HepG2 (cell line): ENCODE data around the gene LACTBL1. TPM values are rescaled to one million over a fixed set of nuclear protein-coding genes. Genes with fewer than 3 reads are reported as not detected.

Source experiments
- ATAC-seq: fragments of 200-7000 bp; cut with Tn5 transposase; 3 replicates; pipeline ENCODE4 v1.9.1; 2020; ENCODE audit warnings: mild to moderate bottlenecking, moderate library complexity
- BruUV-seq: library from RNA; stranded (reverse); fragments of 400-500 nt; replicated peaks from 2 replicates; lab custom pipeline; 2021; lab: Mats Ljungman, UMichigan
- CTCF ChIA-PET: fragments of 300-600 bp; formaldehyde crosslinking; extraction: SDS; loops from one replicate; lab custom pipeline; 2021; ENCODE audit warnings: low total read pairs, inconsistent platforms, low intra/inter-chr PET ratio; lab: Yijun Ruan, JAX
- POLR2A ChIA-PET: fragments of 350-600 bp; sonication (Branson Sonifier 250); formaldehyde crosslinking; loops from one replicate; lab custom pipeline; 2020; ENCODE audit warnings: antibody characterized with exemption, inconsistent platforms; lab: Yijun Ruan, JAX
- DNase-seq: peaks from one replicate; pipeline ENCODE4 v3.0.0-alpha.2; 2015; ENCODE audit warnings: low spot score
- FAIRE-seq: peaks from 3 replicates; lab custom pipeline; 2011; peaks lifted over from hg19 to GRCh38; lab: Jason Lieb, UNC
- H2AFZ ChIP-seq: one replicate; pipeline ENCODE4 v1.6.1; 2011; ENCODE audit warnings: low read length, inconsistent platforms
- H3K27ac ChIP-seq: fragments of 300-600 bp; 3 replicates; pipeline ENCODE4 v1.8.0; 2011; ENCODE audit warnings: mixed run types, mild to moderate bottlenecking, mixed read lengths, low read length, inconsistent platforms; ENCODE audit not compliant: insufficient read depth; ENCODE audit errors: extremely low read length
- H3K27me3 ChIP-seq, 2 experiments: fragments of 200-600 bp in 1 of 2; 2 replicates in 1 of 2; 3 replicates in 1 of 2; pipeline versions ENCODE4 v1.6.0 to v1.8.0; 2011; ENCODE audit warnings: low read length in 2 of 2, mild to moderate bottlenecking in 2 of 2, moderate library complexity in 2 of 2, inconsistent platforms in 1 of 2; ENCODE audit not compliant: insufficient read depth in 2 of 2, control insufficient read depth in 1 of 2
- H3K36me3 ChIP-seq, 2 experiments: fragments of 200-600 bp in 1 of 2; replicated peaks in 1 of 2; 2 replicates in 1 of 2; 3 replicates in 1 of 2; pipeline versions ENCODE4 v1.5.1 to v1.8.0; 2011; ENCODE audit warnings: low read length in 2 of 2, inconsistent platforms in 1 of 2; ENCODE audit not compliant: insufficient read depth in 2 of 2, control insufficient read depth in 1 of 2
- H3K4me1 ChIP-seq: 2 replicates; pipeline ENCODE4 v1.5.1; 2012; ENCODE audit warnings: low read length, inconsistent platforms; ENCODE audit not compliant: insufficient read depth
- H3K4me2 ChIP-seq: 2 replicates; pipeline ENCODE4 v1.6.0; 2011; ENCODE audit warnings: low read depth, low read length, inconsistent platforms
- H3K4me3 ChIP-seq, 3 experiments: fragments of 200-600 bp in 1 of 3; sonication (generic), shearing (Covaris generic) in 1 of 3; replicated peaks in 1 of 3; 2 replicates each; pipeline ENCODE4 v1.5.1; 2011 to 2016; ENCODE audit warnings: low read length in 3 of 3, inconsistent platforms in 2 of 3, low read depth in 2 of 3, mild to moderate bottlenecking in 2 of 3, control low read depth in 1 of 3, mixed read lengths in 1 of 3; ENCODE audit not compliant: insufficient read depth in 1 of 3
- H3K79me2 ChIP-seq: one replicate; pipeline ENCODE4 v1.6.1; 2011; ENCODE audit warnings: low read length, inconsistent platforms; ENCODE audit not compliant: insufficient read depth
- H3K9ac ChIP-seq: 2 replicates; pipeline ENCODE4 v1.6.0; 2011; ENCODE audit warnings: mild to moderate bottlenecking, low read depth, low read length, inconsistent platforms; ENCODE audit not compliant: insufficient read depth
- H3K9me3 ChIP-seq: 2 replicates; pipeline ENCODE4 v1.5.1; 2012; ENCODE audit warnings: mild to moderate bottlenecking, low read length
- H4K20me1 ChIP-seq: 2 replicates; pipeline ENCODE4 v1.6.0; 2011; ENCODE audit warnings: inconsistent platforms, mild to moderate bottlenecking, low read length, moderate library complexity; ENCODE audit not compliant: insufficient read depth
- BORCS8-MEF2B ChIP-seq: sonication (generic); formaldehyde crosslinking; IDR thresholded peaks from 2 replicates; pipeline ENCODE4 v1.8.0; 2022; ENCODE audit warnings: mild to moderate bottlenecking, missing genetic modification reagents
- KAT7 ChIP-seq: IDR thresholded peaks from 2 replicates; pipeline ENCODE4 v1.6.1; 2018; ENCODE audit warnings: borderline replicate concordance, missing compliant biosample characterization
- MAFK ChIP-seq, 2 experiments: IDR thresholded peaks in 1 of 2; conservative IDR thresholded peaks in 1 of 2; 2 replicates each; pipeline ENCODE4 v1.6.1; 2011; ENCODE audit warnings: improper control_type of control experiment in 2 of 2, low read length in 2 of 2
- RFXANK ChIP-seq: IDR thresholded peaks from 2 replicates; pipeline ENCODE4 v1.6.1; 2016
- ZC3H4 ChIP-seq: sonication (generic); formaldehyde crosslinking; IDR thresholded peaks from 2 replicates; pipeline ENCODE4 v1.4.0; 2020; ENCODE audit warnings: missing genetic modification reagents, borderline replicate concordance
- ZFP1 ChIP-seq: IDR thresholded peaks from 2 replicates; pipeline ENCODE4 v1.6.1; 2016
- ZNF329 ChIP-seq: sonication (generic); formaldehyde crosslinking; IDR thresholded peaks from 2 replicates; pipeline ENCODE4 v1.9.0; 2021; ENCODE audit warnings: low read depth, mild to moderate bottlenecking, missing genetic modification reagents
- ZNF343 ChIP-seq: sonication (generic); formaldehyde crosslinking; IDR thresholded peaks from 2 replicates; pipeline ENCODE4 v1.4.0; 2020; ENCODE audit warnings: mild to moderate bottlenecking, missing genetic modification reagents
- WGBS: methylation state at CpG from one replicate; pipeline ENCODE4 v1.1.6; 2017; ENCODE audit warnings: low lambda C conversion rate; 5-methylcytosine and 5-hydroxymethylcytosine counted together
- in situ Hi-C: cut with HindIII; loops from 2 replicates; pipeline ENCODE4 v1.10.0; 2017; ENCODE audit warnings: low pct_unique_long_range_greater_than_20kb; ENCODE audit not compliant: extremely low pct_ligation_motif_present
- intact Hi-C: fragments of 100-400 bp; cut with micrococcal nuclease; formaldehyde crosslinking; loops from one replicate; pipeline ENCODE4 v1.10.0; 2022; ENCODE audit not compliant: unreplicated experiment
- polyA plus RNA-seq, 8 experiments: library from polyadenylated mRNA; depleted of rRNA in 3 of 8; stranded (reverse) in 7 of 8; unstranded in 1 of 8; fragments of >200 nt; fragmentation: Illumina TruSeq in 4 of 8; extraction: Trizol in 4 of 8; gene quantifications; 2 replicates each; pipeline versions ENCODE4 v1.2.1 to v1.2.3, GENCODE V29; 2011 to 2016; ENCODE audit warnings: low read depth in 4 of 8, missing spikeins in 1 of 8, mixed read lengths in 1 of 8; ENCODE audit not compliant: insufficient read depth in 1 of 8
- total RNA-seq, 5 experiments: library from RNA; depleted of rRNA; stranded (reverse); fragments of >200 nt; fragmentation: Illumina TruSeq; extraction: Trizol; gene quantifications; 2 replicates each; pipeline ENCODE4 v1.2.3, GENCODE V29; 2016; ENCODE audit warnings: low read depth in 1 of 5
- TF ChIP-seq, protein P1 (sequence below): sonication (generic); formaldehyde crosslinking; IDR thresholded peaks from 2 replicates; pipeline ENCODE4 v1.4.0; 2020; ENCODE audit warnings: missing genetic modification reagents, mild to moderate bottlenecking, borderline replicate concordance
- TF ChIP-seq, protein P2 (sequence below): sonication (generic); formaldehyde crosslinking; IDR thresholded peaks from 2 replicates; pipeline ENCODE4 v1.4.0; 2020; ENCODE audit warnings: missing genetic modification reagents, borderline replicate concordance

The LACTBL1 gene
- total and polyA plus RNA-seq, 2 of the 13 experiments (the other 11 are each of a cell fraction or from before 2014, with no cell fraction given): 0.12 to 1.3 TPM

DNA sequence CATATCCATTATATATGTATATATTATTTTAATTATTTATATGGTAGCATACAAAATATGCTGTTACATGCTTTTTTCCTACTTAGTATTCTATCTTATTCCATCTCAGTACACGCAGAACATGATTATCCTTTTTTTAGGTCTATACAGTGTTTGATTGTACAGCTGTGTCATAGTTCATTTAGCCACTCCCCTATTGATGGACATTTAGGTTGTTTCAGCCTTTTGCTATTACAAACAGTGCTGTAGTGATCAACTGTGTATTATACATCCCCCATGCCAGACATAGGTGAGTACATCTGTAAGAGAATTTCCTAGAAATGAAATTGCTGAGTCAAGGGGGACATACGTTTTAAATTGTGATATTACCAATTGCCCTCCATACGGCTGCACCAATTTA, 15.6 kb downstream of the LACTBL1 start:
- DNase-seq: no peak
- 88% methylated on average over 3 of the region's 3 CpGs for WGBS
- no peaks in the 10 kb centered on the region for H3K27me3 ChIP-seq

DNA sequence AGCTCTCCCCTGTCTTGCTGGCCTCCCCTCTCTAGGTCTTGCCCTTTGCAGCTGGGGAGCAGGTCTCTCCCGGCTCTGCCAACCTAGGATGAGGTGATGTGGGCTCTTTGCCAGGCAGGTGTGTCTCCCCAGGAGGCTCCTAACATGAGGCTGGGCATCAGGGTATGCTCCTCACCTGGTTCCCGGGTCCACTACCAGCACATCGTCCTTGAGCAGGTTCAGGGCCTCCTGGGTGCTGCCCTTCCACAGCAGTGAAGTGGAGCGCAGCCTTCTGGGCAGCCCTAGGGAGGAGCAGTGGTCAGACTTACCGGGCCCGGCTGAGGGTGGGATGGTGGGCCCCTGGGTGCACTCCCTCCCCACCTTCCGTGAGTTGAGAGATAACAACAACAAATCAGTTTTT, 17.5 kb downstream of the LACTBL1 start:
- intact Hi-C loops: no loop called here
- POLR2A ChIA-PET: no interaction called here
- TF ChIP-seq, protein P1, sequence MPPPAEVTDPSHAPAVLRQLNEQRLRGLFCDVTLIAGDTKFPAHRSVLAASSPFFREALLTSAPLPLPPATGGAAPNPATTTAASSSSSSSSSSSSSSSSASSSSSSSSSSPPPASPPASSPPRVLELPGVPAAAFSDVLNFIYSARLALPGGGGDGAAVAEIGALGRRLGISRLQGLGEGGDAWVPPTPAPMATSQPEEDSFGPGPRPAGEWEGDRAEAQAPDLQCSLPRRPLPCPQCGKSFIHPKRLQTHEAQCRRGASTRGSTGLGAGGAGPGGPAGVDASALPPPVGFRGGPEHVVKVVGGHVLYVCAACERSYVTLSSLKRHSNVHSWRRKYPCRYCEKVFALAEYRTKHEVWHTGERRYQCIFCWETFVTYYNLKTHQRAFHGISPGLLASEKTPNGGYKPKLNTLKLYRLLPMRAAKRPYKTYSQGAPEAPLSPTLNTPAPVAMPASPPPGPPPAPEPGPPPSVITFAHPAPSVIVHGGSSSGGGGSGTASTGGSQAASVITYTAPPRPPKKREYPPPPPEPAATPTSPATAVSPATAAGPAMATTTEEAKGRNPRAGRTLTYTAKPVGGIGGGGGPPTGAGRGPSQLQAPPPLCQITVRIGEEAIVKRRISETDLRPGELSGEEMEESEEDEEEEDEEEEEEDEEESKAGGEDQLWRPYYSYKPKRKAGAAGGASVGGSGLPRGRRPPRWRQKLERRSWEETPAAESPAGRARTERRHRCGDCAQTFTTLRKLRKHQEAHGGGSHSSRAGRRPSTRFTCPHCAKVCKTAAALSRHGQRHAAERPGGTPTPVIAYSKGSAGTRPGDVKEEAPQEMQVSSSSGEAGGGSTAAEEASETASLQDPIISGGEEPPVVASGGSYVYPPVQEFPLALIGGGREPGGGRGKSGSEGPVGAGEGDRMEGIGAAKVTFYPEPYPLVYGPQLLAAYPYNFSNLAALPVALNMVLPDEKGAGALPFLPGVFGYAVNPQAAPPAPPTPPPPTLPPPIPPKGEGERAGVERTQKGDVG (CRISPR knock-in tag): no peak
- no peak for TF ChIP-seq BORCS8-MEF2B (CRISPR knock-in tag)
- TF ChIP-seq ZFP1 (CRISPR knock-in tag): no peak
- no peak for TF ChIP-seq RFXANK (CRISPR knock-in tag)
- no peak for TF ChIP-seq ZC3H4 (CRISPR knock-in tag)
- no peak for TF ChIP-seq ZNF343 (CRISPR knock-in tag)
- no peak for TF ChIP-seq ZNF329 (CRISPR knock-in tag)
- TF ChIP-seq, protein P2, sequence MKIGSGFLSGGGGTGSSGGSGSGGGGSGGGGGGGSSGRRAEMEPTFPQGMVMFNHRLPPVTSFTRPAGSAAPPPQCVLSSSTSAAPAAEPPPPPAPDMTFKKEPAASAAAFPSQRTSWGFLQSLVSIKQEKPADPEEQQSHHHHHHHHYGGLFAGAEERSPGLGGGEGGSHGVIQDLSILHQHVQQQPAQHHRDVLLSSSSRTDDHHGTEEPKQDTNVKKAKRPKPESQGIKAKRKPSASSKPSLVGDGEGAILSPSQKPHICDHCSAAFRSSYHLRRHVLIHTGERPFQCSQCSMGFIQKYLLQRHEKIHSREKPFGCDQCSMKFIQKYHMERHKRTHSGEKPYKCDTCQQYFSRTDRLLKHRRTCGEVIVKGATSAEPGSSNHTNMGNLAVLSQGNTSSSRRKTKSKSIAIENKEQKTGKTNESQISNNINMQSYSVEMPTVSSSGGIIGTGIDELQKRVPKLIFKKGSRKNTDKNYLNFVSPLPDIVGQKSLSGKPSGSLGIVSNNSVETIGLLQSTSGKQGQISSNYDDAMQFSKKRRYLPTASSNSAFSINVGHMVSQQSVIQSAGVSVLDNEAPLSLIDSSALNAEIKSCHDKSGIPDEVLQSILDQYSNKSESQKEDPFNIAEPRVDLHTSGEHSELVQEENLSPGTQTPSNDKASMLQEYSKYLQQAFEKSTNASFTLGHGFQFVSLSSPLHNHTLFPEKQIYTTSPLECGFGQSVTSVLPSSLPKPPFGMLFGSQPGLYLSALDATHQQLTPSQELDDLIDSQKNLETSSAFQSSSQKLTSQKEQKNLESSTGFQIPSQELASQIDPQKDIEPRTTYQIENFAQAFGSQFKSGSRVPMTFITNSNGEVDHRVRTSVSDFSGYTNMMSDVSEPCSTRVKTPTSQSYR (CRISPR knock-in tag): no peak
- TF ChIP-seq, all 625 proteins: peak for 0
- in situ Hi-C loops: no loop called here
- ATAC-seq (no peak; the same call in 2 of the 3 replicates), DNase-seq (no peak), FAIRE-seq (no peak)
- no TSS peak for BruUV-seq
- CTCF ChIA-PET: no interaction called here
- Histone ChIP-seq H3K27me3 (no peaks in the 10 kb centered on the region), H3K27ac (no peak overlapping the region), H4K20me1 (no peaks in the 10 kb centered on the region), H3K4me2 (no peak overlapping the region), H3K9ac (no peak overlapping the region), H3K4me1 (peaks cover 9% of the 10 kb centered on the region), H2AFZ (no peak overlapping the region), H3K9me3 (no peaks in the 10 kb centered on the region), H3K36me3 (no peaks in the 10 kb centered on the region), H3K4me3 (no peak overlapping the region), H3K79me2 (no peaks in the 10 kb centered on the region)
- WGBS: 70% methylated on average over 2 of the region's 7 CpGs

More for the DNA sequence above, 15.6 kb downstream of the LACTBL1 start:
- no peaks in the 10 kb centered on the region for H4K20me1 ChIP-seq
- no peak overlapping the region for H2AFZ ChIP-seq
- H3K9me3 ChIP-seq: no peaks in the 10 kb centered on the region
- H3K27ac ChIP-seq: no peak overlapping the region
- H3K36me3 ChIP-seq: no peaks in the 10 kb centered on the region
- H3K79me2 ChIP-seq: no peaks in the 10 kb centered on the region
- peaks cover 16% of the 10 kb centered on the region for H3K4me1 ChIP-seq
- TF ChIP-seq MAFK (conservative IDR thresholded peaks at IDR 0.05 in 1 of 2, IDR thresholded peaks at IDR 0.05 in 1 of 2; ENCODE audit: low read length in 2 of 2): 0 out of 4 replicates have a peak, but pooled peaks of 1 of the 2 experiments have one; percentile 6
- no peak for TF ChIP-seq KAT7
- no TSS peak for BruUV-seq
- in situ Hi-C loops (no loop called here), intact Hi-C loops (no loop called here)
- FAIRE-seq (no peak), ATAC-seq (no peak)
- H3K4me2 ChIP-seq: no peak overlapping the region
- H3K9ac ChIP-seq: no peak overlapping the region
- H3K4me3 ChIP-seq: no peak overlapping the region
- CTCF ChIA-PET: no interaction called here
- POLR2A ChIA-PET: no interaction called here
